Hepatocyte (in vitro differentiated cells): Measurements from ENCODE around the gene WDR73.

ENCODE experiments used
- CTCF ChIP-seq: fragments of 200-600 bp; sonication (generic); IDR thresholded peaks from 2 replicates; pipeline ENCODE4 v1.5.1; 2016; ENCODE audit warnings: antibody characterized with exemption, mild to moderate bottlenecking; ENCODE audit not compliant: poor library complexity
- EZH2 ChIP-seq: fragments of 200-600 bp; sonication (generic); IDR thresholded peaks from 2 replicates; pipeline ENCODE4 v1.6.1; 2016; ENCODE audit warnings: antibody characterized with exemption, mild to moderate bottlenecking, borderline replicate concordance
- EZH2phosphoT487 ChIP-seq: fragments of 200-600 bp; sonication (generic); IDR thresholded peaks from one replicate; pipeline ENCODE4 v1.6.1; 2018; ENCODE audit warnings: antibody characterized with exemption, mild to moderate bottlenecking, low read depth, moderate library complexity; ENCODE audit not compliant: unreplicated experiment, severe bottlenecking

DNA sequence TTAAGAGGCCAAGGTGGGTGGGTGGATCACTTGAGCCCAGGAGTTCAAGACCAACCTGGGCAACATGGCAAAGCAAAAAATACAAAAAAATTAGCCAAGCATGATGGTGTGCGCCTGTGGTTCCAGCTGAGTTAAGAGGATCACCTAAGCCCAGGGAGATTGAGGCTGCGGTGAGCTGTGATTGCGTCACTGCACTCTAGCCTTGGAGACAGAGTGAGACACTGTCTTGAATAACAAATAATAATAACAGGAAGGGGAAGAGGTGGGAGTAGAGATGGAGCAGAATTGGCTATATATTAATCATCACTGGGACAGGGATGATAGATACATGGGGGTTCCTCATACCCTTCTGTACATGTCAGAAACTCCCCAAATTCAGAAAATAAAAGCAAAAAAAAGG lies 27.7 kb upstream of the WDR73 start:
- TF ChIP-seq CTCF (no peak), EZH2 (no peak), EZH2phosphoT487 (no peak)
